MG63 (cell line): ENCODE data around the gene CBFA2T3. TPM values are rescaled to one million over a fixed set of nuclear protein-coding genes. Genes with fewer than 3 reads are reported as not detected.
A peak's percentile ranks its signal among the peaks of the same experiment; 100 is the strongest.

Source experiments
- DNase-seq: peaks from one replicate; pipeline ENCODE4 v3.0.0-alpha.2; 2020
- H3K27me3 ChIP-seq: fragments of 250-450 bp; sonication (Bioruptor Pico); 2 replicates; pipeline ENCODE4 v1.5.1; 2020; ENCODE audit warnings: mild to moderate bottlenecking, moderate library complexity
- H3K36me3 ChIP-seq: fragments of 250-450 bp; sonication (Bioruptor Pico); 2 replicates; pipeline ENCODE4 v1.5.1; 2020; ENCODE audit warnings: mild to moderate bottlenecking, moderate library complexity
- H3K4me3 ChIP-seq: fragments of 250-450 bp; sonication (Bioruptor Pico); 2 replicates; pipeline ENCODE4 v1.5.1; 2020; ENCODE audit warnings: mild to moderate bottlenecking, moderate library complexity
- H3K9me3 ChIP-seq: fragments of 250-450 bp; sonication (Bioruptor Pico); 2 replicates; pipeline ENCODE4 v1.5.1; 2020; ENCODE audit warnings: mild to moderate bottlenecking, moderate library complexity
- total RNA-seq: library from RNA; depleted of rRNA; stranded (reverse); fragments of >200 nt; shearing (Covaris generic); gene quantifications from 2 replicates; pipeline ENCODE4 v1.2.3, GENCODE V29; 2014; ENCODE audit warnings: low replicate concordance

Gene CBFA2T3
- total RNA-seq, 1 experiment from 2014 or later = not detected

- Histone ChIP-seq H3K27me3 (no peaks in the 10 kb centered on the region), H3K36me3 (no peaks in the 10 kb centered on the region), H3K4me3 (no peak overlapping the region), H3K9me3 (no peaks in the 10 kb centered on the region)
- DNase-seq = no peak
Observed at GRCh38 chr16:88878356-88878755, 98.7 kb downstream of the CBFA2T3 start.

GRCh38 chr16:88877564-88878289, 99.3 kb downstream of the CBFA2T3 start:
- H3K9me3 ChIP-seq = no peaks in the 10 kb centered on the region
- no peaks in the 10 kb centered on the region for H3K27me3 ChIP-seq
- no peak for DNase-seq
- no peak overlapping the region for H3K4me3 ChIP-seq
- no peaks in the 10 kb centered on the region for H3K36me3 ChIP-seq

- DNase-seq = no peak
- Histone ChIP-seq H3K4me3 (no peak overlapping the region), H3K36me3 (no peaks in the 10 kb centered on the region), H3K27me3 (no peaks in the 10 kb centered on the region), H3K9me3 (no peaks in the 10 kb centered on the region)
Observed at GRCh38 chr16:88876942-88877526, 100.0 kb downstream of the CBFA2T3 start.

GRCh38 chr16:88875703-88876234, 101.2 kb downstream of the CBFA2T3 start:
- Histone ChIP-seq H3K36me3 (no peaks in the 10 kb centered on the region), H3K27me3 (no peaks in the 10 kb centered on the region), H3K4me3 (no peak overlapping the region), H3K9me3 (no peaks in the 10 kb centered on the region)
- no peak for DNase-seq

- no peaks in the 10 kb centered on the region for H3K9me3 ChIP-seq
Observed at GRCh38 chr16:88874938-88875599, 101.9 kb downstream of the CBFA2T3 start.

GRCh38 chr16:88872650-88873331, 104.2 kb downstream of the CBFA2T3 start:
- no peaks in the 10 kb centered on the region for H3K9me3 ChIP-seq
- no peaks in the 10 kb centered on the region for H3K36me3 ChIP-seq
- no peak overlapping the region for H3K4me3 ChIP-seq
- no peak for DNase-seq
- no peaks in the 10 kb centered on the region for H3K27me3 ChIP-seq

More at GRCh38 chr16:88874938-88875599, 101.9 kb downstream of the CBFA2T3 start:
- H3K27me3 ChIP-seq = no peaks in the 10 kb centered on the region
- DNase-seq = no peak
- no peak overlapping the region for H3K4me3 ChIP-seq
- H3K36me3 ChIP-seq = no peaks in the 10 kb centered on the region

GRCh38 chr16:88871730-88872416, 105.1 kb downstream of the CBFA2T3 start:
- no peak for DNase-seq
- Histone ChIP-seq H3K36me3 (no peaks in the 10 kb centered on the region), H3K4me3 (no peak overlapping the region), H3K9me3 (no peaks in the 10 kb centered on the region), H3K27me3 (no peaks in the 10 kb centered on the region)

- no peak overlapping the region for H3K4me3 ChIP-seq
- DNase-seq = no peak
- no peaks in the 10 kb centered on the region for H3K36me3 ChIP-seq
- no peaks in the 10 kb centered on the region for H3K9me3 ChIP-seq
- H3K27me3 ChIP-seq = no peaks in the 10 kb centered on the region
Observed at GRCh38 chr16:88871349-88871702, 105.7 kb downstream of the CBFA2T3 start.

GRCh38 chr16:88870608-88871348, 106.2 kb downstream of the CBFA2T3 start:
- no peaks in the 10 kb centered on the region for H3K36me3 ChIP-seq
- no peak for DNase-seq
- no peaks in the 10 kb centered on the region for H3K27me3 ChIP-seq
- no peaks in the 10 kb centered on the region for H3K9me3 ChIP-seq
- no peak overlapping the region for H3K4me3 ChIP-seq

GRCh38 chr16:88869673-88869980, 107.4 kb downstream of the CBFA2T3 start:
- Histone ChIP-seq H3K36me3 (no peaks in the 10 kb centered on the region), H3K9me3 (no peaks in the 10 kb centered on the region), H3K27me3 (no peaks in the 10 kb centered on the region), H3K4me3 (no peak overlapping the region)
- peak; percentile 17 for DNase-seq

GRCh38 chr16:88868974-88869672, 107.9 kb downstream of the CBFA2T3 start:
- Histone ChIP-seq H3K9me3 (no peaks in the 10 kb centered on the region), H3K27me3 (no peaks in the 10 kb centered on the region), H3K4me3 (no peak overlapping the region), H3K36me3 (no peaks in the 10 kb centered on the region)
- no peak for DNase-seq

GRCh38 chr16:88867581-88868246, 109.3 kb downstream of the CBFA2T3 start:
- no peaks in the 10 kb centered on the region for H3K9me3 ChIP-seq
- no peaks in the 10 kb centered on the region for H3K27me3 ChIP-seq
- H3K36me3 ChIP-seq = no peaks in the 10 kb centered on the region
- no peak overlapping the region for H3K4me3 ChIP-seq
- no peak for DNase-seq

- Histone ChIP-seq H3K9me3 (no peaks in the 10 kb centered on the region), H3K27me3 (no peaks in the 10 kb centered on the region), H3K4me3 (no peak within 1 kb of the TSS), H3K36me3 (no peaks in the 10 kb centered on the region)
- no peak for DNase-seq
Observed at GRCh38 chr16:88866151-88866920, 110.7 kb downstream of the CBFA2T3 start, which contains the start of gene PABPN1L. TSS of gene PABPN1L (minus strand) at chr16:88866660. CDS start at chr16:88866606, 54 bp downstream.

GRCh38 chr16:88865742-88866141, 111.3 kb downstream of the CBFA2T3 start:
- Histone ChIP-seq H3K27me3 (no peaks in the 10 kb centered on the region), H3K36me3 (no peaks in the 10 kb centered on the region), H3K9me3 (no peaks in the 10 kb centered on the region), H3K4me3 (no peak overlapping the region)
- no peak for DNase-seq
